ENCODE measurements around the gene PRKAG3.

Gene PRKAG3

DNA sequence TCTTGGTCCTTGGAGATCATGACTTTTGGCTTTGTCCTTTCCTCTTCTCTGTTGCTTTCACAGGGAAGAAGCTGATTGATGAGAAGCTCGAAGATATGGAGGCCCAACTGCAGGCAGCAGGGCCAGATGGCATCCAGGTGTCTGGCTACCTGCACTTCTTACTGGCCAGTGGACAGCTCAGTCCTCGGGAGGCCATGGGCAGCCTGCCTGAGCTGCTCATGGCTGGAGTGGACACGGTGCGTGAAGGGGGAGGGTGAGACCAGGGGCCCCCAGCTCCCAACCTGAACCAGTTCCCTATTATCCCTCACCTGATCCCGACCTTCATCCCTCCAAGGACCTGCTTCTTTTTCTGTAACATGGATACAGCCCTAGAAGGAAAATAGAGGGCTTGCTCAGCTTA is 18.7 kb downstream of the PRKAG3 start:
- DNase-seq: no peak

DNA sequence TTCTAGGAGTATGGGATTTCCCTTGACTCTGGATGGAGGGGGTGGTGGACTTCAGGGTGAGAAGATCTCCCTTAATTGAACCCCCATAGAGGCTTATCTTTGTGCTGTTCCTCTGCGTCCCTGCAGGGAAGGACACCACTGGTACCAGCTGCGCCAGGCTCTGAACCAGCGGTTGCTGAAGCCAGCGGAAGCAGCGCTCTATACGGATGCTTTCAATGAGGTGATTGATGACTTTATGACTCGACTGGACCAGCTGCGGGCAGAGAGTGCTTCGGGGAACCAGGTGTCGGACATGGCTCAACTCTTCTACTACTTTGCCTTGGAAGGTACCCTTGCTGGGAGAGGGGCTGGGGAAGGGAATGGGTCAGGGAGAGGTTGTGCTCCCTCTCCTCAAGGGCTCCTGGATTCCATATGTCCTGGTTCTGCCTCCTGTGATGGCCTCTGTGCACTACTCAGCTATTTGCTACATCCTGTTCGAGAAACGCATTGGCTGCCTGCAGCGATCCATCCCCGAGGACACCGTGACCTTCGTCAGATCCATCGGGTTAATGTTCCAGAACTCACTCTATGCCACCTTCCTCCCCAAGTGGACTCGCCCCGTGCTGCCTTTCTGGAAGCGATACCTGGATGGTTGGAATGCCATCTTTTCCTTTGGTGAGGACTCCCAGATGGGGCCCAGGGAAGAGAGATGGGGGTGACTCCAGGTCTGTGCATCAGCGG is 19.3 kb downstream of the PRKAG3 start:
- no peak for DNase-seq

DNA sequence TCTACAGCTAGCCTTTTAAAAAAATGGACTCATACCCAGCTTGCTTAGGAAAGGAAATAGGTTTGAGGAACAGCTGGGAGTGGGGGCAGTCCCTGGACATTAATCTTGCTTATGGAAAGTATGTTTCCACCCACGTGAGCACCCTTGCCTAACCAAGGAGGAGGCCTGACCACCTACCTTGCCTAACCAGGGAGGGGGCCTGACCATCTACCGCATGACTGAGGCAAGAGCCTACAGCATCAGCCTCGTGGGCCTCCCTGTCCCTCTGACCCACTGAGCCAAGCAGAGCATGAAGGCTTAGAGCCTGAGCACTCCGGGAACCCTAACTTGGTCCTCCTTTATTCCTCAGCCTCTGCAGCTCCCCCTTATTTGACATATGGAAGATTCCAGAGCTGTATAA is 20.2 kb downstream of the PRKAG3 start:
- peak; percentile 92 to 99 (median 96) for DNase-seq

GRCh38 chr2:218810256-218810655 is 21.3 kb downstream of the PRKAG3 start:
- DNase-seq: peak in 3 of 4 experiments; percentile 22 to 63 (median 61)

GRCh38 chr2:218809515-218809914 is 22.1 kb downstream of the PRKAG3 start:
- no peak for DNase-seq

DNA sequence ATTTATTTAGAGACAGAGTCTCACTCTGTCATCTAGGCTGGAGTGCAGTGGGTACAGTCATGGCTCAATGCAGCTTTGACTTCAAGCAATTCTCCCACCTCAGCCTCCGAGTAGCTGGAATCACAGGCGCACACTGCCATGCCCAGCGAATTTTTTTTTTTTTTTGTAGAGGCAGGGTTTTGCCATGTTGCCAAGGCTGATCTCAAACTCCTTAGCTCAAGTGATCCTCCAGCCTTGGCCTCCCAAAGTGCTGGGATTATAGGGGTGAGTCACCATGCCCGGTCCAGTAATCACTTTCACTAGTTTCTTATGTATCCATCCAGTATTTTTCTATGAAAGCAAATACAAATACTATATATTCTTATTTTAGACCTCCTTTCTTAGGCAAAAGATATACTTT is 24.0 kb downstream of the PRKAG3 start:
- no peak for DNase-seq

GRCh38 chr2:218806346-218806978 is 25.1 kb downstream of the PRKAG3 start:
- peak; percentile 62 to 88 (median 76) for DNase-seq

DNA sequence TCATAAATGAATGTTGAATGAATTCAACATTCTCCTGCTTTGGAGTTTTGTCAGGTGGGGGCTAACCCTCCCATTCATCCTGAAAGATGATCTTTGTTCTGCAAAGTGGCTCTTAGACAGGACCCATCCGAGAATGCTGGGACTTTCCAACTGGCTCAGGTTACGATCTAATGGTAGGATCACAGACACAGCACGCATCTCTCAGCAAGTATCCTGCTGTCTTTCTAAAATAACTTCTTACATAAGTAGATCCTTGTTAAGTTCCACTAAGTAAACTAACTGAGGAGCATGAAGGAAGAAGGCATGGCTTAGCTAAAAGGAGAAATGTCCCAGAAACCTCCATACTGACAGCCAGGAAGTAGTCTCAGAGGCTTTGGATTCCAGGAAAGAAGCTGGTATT is 26.0 kb downstream of the PRKAG3 start:
- no peak for DNase-seq

GRCh38 chr2:218804817-218805216 is 26.8 kb downstream of the PRKAG3 start:
- no peak for DNase-seq

DNA sequence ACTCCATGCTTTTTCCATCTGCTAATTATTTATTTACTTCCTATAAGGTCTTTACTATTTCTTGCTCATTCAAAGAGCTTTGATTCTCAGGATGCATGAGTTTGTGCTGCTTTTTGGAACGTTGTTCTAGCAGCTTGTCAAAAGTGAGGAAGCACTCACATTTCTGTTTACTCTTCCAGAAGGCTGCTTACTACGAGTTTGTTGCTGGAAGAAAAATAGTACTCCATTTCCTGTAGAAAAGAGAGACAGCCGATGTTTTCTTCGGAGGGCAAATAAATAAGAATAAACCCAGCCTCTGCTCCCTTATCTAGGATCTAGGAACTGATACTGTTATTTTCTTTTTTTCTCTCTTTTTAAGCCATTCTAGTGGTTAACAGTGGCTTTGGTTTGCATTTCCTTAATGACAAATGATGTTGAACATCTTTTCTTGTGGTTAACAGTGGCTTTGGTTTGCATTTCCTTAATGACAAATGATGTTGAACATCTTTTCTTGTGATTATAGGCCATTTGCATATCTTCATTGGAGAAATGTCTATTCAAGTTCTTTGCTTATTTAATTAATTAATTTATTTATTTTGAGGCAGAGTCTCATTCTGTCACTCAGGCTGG is 29.1 kb downstream of the PRKAG3 start:
- DNase-seq: no peak

GRCh38 chr2:218799990-218800389 is 31.6 kb downstream of the PRKAG3 start:
- no peak for DNase-seq

- DNase-seq: no peak
These were observed 32.7 kb downstream of the PRKAG3 start for GRCh38 chr2:218798767-218799504.

- DNase-seq: no peak
These were observed 34.9 kb downstream of the PRKAG3 start for GRCh38 chr2:218796691-218797090.

DNA sequence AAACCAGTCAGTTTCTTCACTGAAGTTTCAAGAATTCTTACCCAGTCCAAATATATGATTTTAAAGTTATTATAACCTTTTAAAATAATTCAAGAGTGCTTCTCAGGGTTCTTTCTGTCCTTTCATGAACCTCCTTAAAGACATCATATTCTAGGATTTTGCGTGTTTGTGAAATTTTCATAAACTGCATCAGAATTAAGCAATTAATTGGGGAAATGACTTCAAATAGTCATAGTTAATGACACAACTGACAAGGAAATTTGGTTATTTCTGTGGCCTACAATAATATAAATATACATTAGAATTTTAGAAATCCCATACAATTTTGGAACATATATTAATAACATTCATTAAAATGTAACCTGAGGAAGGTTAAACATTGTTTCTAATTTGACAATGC is 39.2 kb downstream of the PRKAG3 start:
- DNase-seq: no peak

DNA sequence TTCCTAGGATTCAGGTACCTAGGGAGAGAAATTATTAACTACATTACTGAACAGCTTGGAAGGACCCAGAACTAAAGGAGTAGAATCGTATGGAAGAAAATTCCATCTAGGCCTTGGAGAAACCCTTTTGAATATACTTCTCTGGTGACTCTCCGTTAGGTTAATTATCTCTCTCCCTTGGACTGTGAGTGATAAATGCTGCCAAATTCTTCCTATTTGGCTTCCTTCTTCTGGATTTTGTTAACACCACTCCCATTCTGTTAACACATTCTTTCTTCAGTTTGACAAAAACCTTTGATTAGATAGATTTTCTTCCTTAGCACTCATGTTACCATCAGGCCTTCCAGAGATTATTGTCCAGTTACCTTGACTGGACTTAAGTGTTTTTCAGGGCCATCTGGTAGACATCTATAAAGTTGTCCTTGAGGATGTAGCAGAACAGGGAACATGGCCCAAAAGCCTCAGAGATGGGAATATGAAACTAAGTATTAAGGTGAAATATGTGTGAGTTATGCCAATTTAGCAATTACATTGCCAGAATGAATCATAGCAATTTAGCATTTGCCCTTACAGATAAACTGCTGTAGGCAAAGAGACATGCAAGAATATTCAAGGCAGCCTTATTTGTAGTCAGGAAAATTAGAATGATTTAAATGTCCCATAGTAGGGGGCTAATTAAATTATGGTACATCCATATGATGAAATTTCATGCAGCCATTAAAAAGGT is 42.9 kb downstream of the PRKAG3 start:
- no peak for DNase-seq

DNA sequence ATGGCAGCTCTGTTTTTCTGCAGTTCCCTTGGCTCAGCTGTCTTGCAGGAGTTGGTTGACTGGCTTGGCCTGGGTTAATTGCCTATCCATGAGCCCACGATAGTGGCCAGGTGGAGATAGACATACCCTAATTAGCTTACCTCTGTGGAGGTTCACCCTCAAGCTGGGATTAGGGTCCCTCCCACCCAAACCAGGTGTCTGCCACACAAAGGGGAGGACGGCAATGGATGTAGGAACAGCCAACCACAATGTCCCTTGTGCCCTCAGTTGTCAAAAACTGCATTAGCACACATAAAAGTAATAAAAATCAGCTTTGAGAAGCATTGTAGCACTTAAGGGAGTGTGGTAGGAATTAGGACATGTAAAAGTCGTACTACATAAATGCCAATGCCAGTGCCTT is 45.5 kb downstream of the PRKAG3 start:
- no peak for DNase-seq

GRCh38 chr2:218785103-218785502 is 46.5 kb downstream of the PRKAG3 start:
- DNase-seq: peak in 1 of 4 experiments; percentile 35

- DNase-seq: peak; percentile 31 to 74 (median 57)
These were observed 47.9 kb downstream of the PRKAG3 start for GRCh38 chr2:218783688-218784087.

- DNase-seq: peak in 1 of 4 experiments; percentile 34
These were observed 49.1 kb downstream of the PRKAG3 start for GRCh38 chr2:218782528-218782844.

DNA sequence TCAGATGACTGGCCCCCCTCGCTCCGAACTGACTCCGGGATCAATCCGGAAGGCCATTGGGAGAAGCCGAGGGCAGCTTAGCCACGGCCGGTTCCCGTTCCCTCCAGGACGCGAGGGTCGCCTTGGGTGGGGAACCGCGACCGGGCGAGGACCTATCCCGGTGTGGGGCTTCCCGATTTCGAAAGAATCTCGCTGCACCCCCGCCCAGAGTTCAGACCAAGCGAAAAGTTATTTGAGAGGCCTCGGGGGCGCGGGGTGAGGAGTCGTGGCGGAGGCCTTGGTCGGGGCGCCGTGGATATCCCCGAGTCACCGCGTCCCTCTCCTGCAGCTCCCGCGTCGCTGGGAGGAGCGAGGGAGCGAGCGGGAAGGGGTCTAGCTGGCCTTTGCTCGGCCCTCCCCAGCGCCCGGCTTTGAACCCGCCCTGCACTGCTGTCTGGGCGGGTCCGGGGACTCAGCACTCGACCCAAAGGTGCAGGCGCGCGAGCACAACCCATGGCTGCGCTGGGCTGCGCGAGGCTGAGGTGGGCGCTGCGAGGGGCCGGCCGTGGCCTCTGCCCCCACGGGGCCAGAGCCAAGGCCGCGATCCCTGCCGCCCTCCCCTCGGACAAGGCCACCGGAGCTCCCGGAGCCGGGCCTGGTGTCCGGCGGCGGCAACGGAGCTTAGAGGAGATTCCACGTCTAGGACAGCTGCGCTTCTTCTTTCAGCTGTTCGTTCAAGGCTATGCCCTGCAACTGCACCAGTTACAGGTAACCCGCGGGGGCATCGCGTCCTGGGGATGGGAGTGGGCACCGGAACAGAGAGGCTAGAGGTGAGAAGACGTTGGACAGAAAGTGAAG is 49.7 kb downstream of the PRKAG3 start, which contains the start of gene CYP27A1:
Gene CYP27A1, plus strand, starts transcription at position 457 of the 837 bp plus-strand sequence. Its CDS starts 36 bp downstream, at position 493.
- peak; percentile 68 to 88 (median 78) for DNase-seq

Measured in suppressor macrophage (primary cell).